PFSK-1 (cell line): ENCODE data around the gene GTPBP3.

Experiments used
- FOXP2 ChIP-seq: optimal IDR thresholded peaks from 2 replicates; pipeline ENCODE3; 2011; ENCODE audit warnings: borderline replicate concordance, control low read depth, inconsistent platforms; ENCODE audit not compliant: insufficient read depth; ENCODE audit errors: extremely low read length, extremely low read depth
- POLR2AphosphoS5 ChIP-seq: IDR thresholded peaks from 2 replicates; pipeline ENCODE4 v1.6.1; 2012; ENCODE audit warnings: low read depth, mild to moderate bottlenecking, control low read depth, low read length, moderate library complexity
- SIN3A ChIP-seq: IDR thresholded peaks from 2 replicates; pipeline ENCODE4 v1.6.1; 2012; ENCODE audit warnings: mild to moderate bottlenecking, low read length, moderate library complexity, borderline replicate concordance; ENCODE audit not compliant: insufficient read depth
- TAF1 ChIP-seq: IDR thresholded peaks from 2 replicates; pipeline ENCODE4 v1.6.1; 2012; ENCODE audit warnings: low read length, control low read depth, borderline replicate concordance; ENCODE audit not compliant: insufficient read depth
- TF ChIP-seq, protein P1 (sequence below), 2 experiments: IDR thresholded peaks; 2 replicates each; pipeline versions ENCODE4 v1.6.1 to v1.8.0; 2011 to 2012; ENCODE audit warnings: low read depth in 2 of 2, low read length in 2 of 2, control low read depth in 1 of 2, inconsistent platforms in 1 of 2, mild to moderate bottlenecking in 1 of 2, moderate library complexity in 1 of 2; ENCODE audit not compliant: insufficient read depth in 1 of 2

DNA sequence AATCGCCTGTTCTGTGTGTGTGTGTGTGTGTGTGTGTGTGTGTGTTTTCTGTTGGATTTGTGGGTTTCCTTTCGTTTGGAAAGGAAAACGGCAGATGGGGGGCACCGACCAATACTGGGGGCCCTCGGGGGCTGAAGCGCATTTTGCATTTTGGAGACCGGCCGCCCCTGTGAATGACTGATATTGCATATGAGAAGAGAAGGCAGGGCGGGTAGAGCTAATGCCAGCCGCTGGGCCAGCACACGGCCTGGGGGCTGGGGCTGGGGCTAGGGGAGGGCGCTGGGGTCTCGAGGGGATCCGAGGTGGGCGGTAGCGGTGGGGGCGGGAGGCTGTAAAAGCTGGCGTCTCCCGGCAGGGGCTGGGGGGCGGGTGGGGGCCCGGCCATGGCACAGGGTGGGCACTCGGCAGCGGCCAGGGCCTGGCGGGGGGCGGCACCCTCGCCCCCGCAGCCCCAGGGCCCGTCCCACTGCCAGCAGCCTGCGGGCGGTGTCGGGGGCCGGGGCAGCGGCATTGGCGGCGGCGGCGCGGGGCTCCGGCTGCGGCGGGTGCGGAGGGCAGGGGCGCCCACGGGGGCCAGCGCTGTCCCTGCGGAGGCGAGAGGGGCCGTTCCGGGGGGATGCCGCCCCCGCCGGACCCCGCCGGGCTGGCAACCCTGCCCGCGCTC lies 13.9 kb upstream of the GTPBP3 start:
- TF ChIP-seq POLR2AphosphoS5 (no peak), TAF1 (no peak), SIN3A (no peak), FOXP2 (no peak)
- TF ChIP-seq, protein P1, sequence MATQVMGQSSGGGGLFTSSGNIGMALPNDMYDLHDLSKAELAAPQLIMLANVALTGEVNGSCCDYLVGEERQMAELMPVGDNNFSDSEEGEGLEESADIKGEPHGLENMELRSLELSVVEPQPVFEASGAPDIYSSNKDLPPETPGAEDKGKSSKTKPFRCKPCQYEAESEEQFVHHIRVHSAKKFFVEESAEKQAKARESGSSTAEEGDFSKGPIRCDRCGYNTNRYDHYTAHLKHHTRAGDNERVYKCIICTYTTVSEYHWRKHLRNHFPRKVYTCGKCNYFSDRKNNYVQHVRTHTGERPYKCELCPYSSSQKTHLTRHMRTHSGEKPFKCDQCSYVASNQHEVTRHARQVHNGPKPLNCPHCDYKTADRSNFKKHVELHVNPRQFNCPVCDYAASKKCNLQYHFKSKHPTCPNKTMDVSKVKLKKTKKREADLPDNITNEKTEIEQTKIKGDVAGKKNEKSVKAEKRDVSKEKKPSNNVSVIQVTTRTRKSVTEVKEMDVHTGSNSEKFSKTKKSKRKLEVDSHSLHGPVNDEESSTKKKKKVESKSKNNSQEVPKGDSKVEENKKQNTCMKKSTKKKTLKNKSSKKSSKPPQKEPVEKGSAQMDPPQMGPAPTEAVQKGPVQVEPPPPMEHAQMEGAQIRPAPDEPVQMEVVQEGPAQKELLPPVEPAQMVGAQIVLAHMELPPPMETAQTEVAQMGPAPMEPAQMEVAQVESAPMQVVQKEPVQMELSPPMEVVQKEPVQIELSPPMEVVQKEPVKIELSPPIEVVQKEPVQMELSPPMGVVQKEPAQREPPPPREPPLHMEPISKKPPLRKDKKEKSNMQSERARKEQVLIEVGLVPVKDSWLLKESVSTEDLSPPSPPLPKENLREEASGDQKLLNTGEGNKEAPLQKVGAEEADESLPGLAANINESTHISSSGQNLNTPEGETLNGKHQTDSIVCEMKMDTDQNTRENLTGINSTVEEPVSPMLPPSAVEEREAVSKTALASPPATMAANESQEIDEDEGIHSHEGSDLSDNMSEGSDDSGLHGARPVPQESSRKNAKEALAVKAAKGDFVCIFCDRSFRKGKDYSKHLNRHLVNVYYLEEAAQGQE (IDR thresholded peaks at IDR 0.05; ENCODE audit: insufficient read depth in 1 of 2, low read depth in 2 of 2, low read length in 2 of 2) = no peak
